Heart left ventricle (tissue), 16 donors: ENCODE data around the gene ALDH9A1. TPM values are rescaled to one million over a fixed set of nuclear protein-coding genes. Genes with fewer than 3 reads are reported as not detected.
"Not testable (repeated sequence)": the region's sequence is repeated elsewhere in the genome, so short reads cannot be mapped to it uniquely, and the experiment has no call there.

Source experiments
- ATAC-seq, 4 donors: fragments of 200-7000 bp; cut with Tn5 transposase; one replicate each; pipeline ENCODE4 v1.9.1; 2020 to 2022; ENCODE audit warnings: moderate library complexity in 4 of 4, mild to moderate bottlenecking in 3 of 4, moderate number of reproducible peaks in 1 of 4
- DNase-seq, 5 donors: peaks; one replicate each; pipeline ENCODE4 v3.0.0-alpha.2; 2020
- H3K27ac ChIP-seq, 12 donors: fragments of 200-600 bp; sonication (generic) in 4 of 12; one replicate each; pipeline versions ENCODE4 v1.5.0 to v1.8.0; 2016 to 2022; ENCODE audit warnings: mild to moderate bottlenecking in 2 of 12
- H3K27me3 ChIP-seq, 9 donors: fragments of 200-600 bp; sonication (generic) in 2 of 9; one replicate each; pipeline versions ENCODE4 v1.5.1 to v1.8.0; 2016 to 2022; ENCODE audit warnings: mild to moderate bottlenecking in 3 of 9
- H3K36me3 ChIP-seq, 9 donors: fragments of 200-600 bp; sonication (generic) in 2 of 9; one replicate each; pipeline versions ENCODE4 v1.5.0 to v1.8.0; 2018 to 2022; ENCODE audit warnings: mild to moderate bottlenecking in 2 of 9
- H3K4me1 ChIP-seq, 12 donors: fragments of 200-600 bp; sonication (generic) in 4 of 12; one replicate each; pipeline versions ENCODE4 v1.5.0 to v1.8.0; 2016 to 2022; ENCODE audit warnings: mild to moderate bottlenecking in 3 of 12
- H3K4me3 ChIP-seq, 12 donors: fragments of 200-600 bp; sonication (generic) in 4 of 12; one replicate each; pipeline versions ENCODE4 v1.5.0 to v1.8.0; 2017 to 2022; ENCODE audit warnings: mild to moderate bottlenecking in 9 of 12, moderate library complexity in 4 of 12
- H3K9me3 ChIP-seq, 12 donors: fragments of 200-600 bp; sonication (generic) in 4 of 12; one replicate each; pipeline versions ENCODE4 v1.5.0 to v1.8.0; 2016 to 2022; ENCODE audit warnings: mild to moderate bottlenecking in 1 of 12
- POLR2A ChIP-seq, 2 donors: fragments of 450-650 bp; IDR thresholded peaks; one replicate each; pipeline ENCODE4 v1.6.1; 2017; ENCODE audit warnings: antibody characterized with exemption in 2 of 2, mild to moderate bottlenecking in 2 of 2, moderate library complexity in 2 of 2
- WGBS, 4 donors: extraction: QIAGEN DNeasy Blood & Tissue Kit in 2 of 4; methylation state at CpG; one replicate each; pipeline versions ENCODE4 v1.1.5 to v1.1.7; 2013 to 2018; 5-methylcytosine and 5-hydroxymethylcytosine counted together
- intact Hi-C, 10 donors: fragments of 100-400 bp; cut with DNase I; formaldehyde crosslinking; loops; one replicate each; pipeline versions ENCODE4 v1.11.1 to v1.14.2; 2022
- polyA plus RNA-seq, 2 donors: library from polyadenylated mRNA; stranded (reverse); fragments of 200-250 nt; gene quantifications; one replicate each; pipeline ENCODE4 v1.2.3, GENCODE V29; 2013
- total RNA-seq, 9 donors: library from RNA; depleted of rRNA in 2 of 9; stranded (reverse); fragments of >200 nt in 2 of 9; fragmentation: NEBNext Ultra II Directional in 3 of 9; extraction: Animal tissue kit (Norgen Biotek cat#: 25700) in 3 of 9; gene quantifications; one replicate each; pipeline versions ENCODE4 v1.1.0 to v1.2.4, GENCODE V29; 2016 to 2023
- TF ChIP-seq, protein P1 (sequence below), 12 donors: fragments of 200-600 bp; sonication (generic) in 4 of 12; IDR thresholded peaks; one replicate each; pipeline versions ENCODE4 v1.5.0 to v1.8.0; 2018 to 2022; ENCODE audit warnings: antibody characterized with exemption in 12 of 12, mild to moderate bottlenecking in 5 of 12
- donor health status: ischemic (EF 13 %, LVEDD 7.1; RV severe dilation, severe dysfunction).
- donor health status: healthy with polysubstance abuse.
- donor health status: DM: no; HTN: yes; CAD: no.
- donor health status: DM: no; HTN: no; CAD: no.
- donor health status: ischemic (EF 25% LVEDD 6.9; RV normal size, moderate dysfunction).
- donor health status: ischemic (EF 25% LVEDD 5.7; RV mildly dilated, moderate dysfunction).
- donor health status: healthy.
- donor health status: DM: yes; HTN: yes; CAD: no.
- donor health status: ischemic (EF 35%, LVEDD 5.7; RV mildly dilated, moderate dysfunction).
- donor health status: nonischemic (EF 11% LVEDD 7.7; RV severe dilation, severe dysfunction).
- donor health status: DM: yes; HTN: yes; CAD: no.
- donor health status: PGD.
- donor health status: ischemic (EF 29% LVEDD 5.4; RV normal size, mild dysfunction).
- donor health status: nonischemic (EF 23%, LVEDD 6.1; RV moderate dilation, normal function).

Gene ALDH9A1
- total and polyA plus RNA-seq, 11 donors = 21.6 to 77.0 (median 65.7) TPM

DNA sequence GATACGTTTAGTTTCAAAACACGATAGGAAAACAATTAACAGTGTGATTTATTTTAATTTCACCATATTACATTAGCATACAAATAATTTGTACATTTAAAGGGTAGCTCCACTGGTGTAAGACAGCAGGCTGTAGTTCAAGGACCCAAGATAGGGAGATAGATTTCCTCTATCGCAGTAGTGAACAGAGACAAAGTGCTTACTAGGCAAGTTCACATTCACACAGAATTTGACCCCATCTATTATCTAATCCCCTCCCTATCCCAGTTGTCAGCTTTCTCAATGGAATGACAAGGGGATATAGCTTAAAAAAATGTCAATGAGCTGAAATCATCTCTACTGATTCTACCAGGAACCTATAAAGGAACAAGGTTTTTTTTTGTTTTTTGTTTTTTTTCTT is 36.2 kb downstream of the ALDH9A1 start:
- no peak for TF ChIP-seq POLR2A (IDR thresholded peaks at IDR 0.05)
- TF ChIP-seq, protein P1, sequence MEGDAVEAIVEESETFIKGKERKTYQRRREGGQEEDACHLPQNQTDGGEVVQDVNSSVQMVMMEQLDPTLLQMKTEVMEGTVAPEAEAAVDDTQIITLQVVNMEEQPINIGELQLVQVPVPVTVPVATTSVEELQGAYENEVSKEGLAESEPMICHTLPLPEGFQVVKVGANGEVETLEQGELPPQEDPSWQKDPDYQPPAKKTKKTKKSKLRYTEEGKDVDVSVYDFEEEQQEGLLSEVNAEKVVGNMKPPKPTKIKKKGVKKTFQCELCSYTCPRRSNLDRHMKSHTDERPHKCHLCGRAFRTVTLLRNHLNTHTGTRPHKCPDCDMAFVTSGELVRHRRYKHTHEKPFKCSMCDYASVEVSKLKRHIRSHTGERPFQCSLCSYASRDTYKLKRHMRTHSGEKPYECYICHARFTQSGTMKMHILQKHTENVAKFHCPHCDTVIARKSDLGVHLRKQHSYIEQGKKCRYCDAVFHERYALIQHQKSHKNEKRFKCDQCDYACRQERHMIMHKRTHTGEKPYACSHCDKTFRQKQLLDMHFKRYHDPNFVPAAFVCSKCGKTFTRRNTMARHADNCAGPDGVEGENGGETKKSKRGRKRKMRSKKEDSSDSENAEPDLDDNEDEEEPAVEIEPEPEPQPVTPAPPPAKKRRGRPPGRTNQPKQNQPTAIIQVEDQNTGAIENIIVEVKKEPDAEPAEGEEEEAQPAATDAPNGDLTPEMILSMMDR (IDR thresholded peaks at IDR 0.05) = no peak
- H3K27me3 ChIP-seq = no peaks in the 10 kb centered on the region
- H3K4me3 ChIP-seq = no peak overlapping the region
- WGBS, 4 donors = 78 to 86% (median 82%) methylated on average over 3 of the region's 3 CpGs
- DNase-seq (no peak), ATAC-seq (no peak)
- intact Hi-C loops = no loop called here
- H3K9me3 ChIP-seq = no peaks in the 10 kb centered on the region
- H3K4me1 ChIP-seq = peaks cover 0 to 13% (median 0%) of the 10 kb centered on the region in 12 donors
- H3K36me3 ChIP-seq = peaks cover 2 to 94% (median 83%) of the 10 kb centered on the region in 9 donors
- H3K27ac ChIP-seq = no peak overlapping the region

DNA sequence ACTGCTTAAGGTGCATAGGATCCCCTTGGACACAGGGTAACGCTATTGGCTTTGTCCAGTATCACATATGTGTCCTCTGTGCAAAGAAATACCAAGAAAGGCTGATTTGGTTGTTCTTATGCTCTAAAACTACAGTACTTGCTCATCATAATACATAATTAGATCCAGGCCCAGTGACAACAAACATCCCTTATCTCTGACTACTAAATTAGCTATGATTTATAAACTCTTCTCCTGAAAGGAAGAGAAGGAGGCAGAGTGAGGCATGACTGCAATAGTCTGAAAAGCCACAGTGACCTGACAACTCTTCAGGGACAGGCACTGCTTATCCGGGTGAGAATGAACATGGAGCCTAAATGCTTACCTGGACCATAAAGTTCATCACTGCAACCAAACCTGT is 36.7 kb downstream of the ALDH9A1 start:
- Histone ChIP-seq H3K27me3 (no peaks in the 10 kb centered on the region), H3K9me3 (no peaks in the 10 kb centered on the region), H3K4me3 (no peak overlapping the region), H3K27ac (no peak overlapping the region), H3K36me3 (peaks cover 2 to 94% (median 83%) of the 10 kb centered on the region in 9 donors), H3K4me1 (peaks cover 0 to 9% (median 0%) of the 10 kb centered on the region in 12 donors)
- ATAC-seq = peak in 2 of 4 donors; percentile 8 to 14
- no peak for DNase-seq
- TF ChIP-seq, protein P1 (IDR thresholded peaks at IDR 0.05) = no peak
- no peak for TF ChIP-seq POLR2A (IDR thresholded peaks at IDR 0.05)
- intact Hi-C loops = no loop called here
- WGBS, 4 donors = 67 to 83% (median 77%) methylated on average over 2 of the region's 2 CpGs

DNA sequence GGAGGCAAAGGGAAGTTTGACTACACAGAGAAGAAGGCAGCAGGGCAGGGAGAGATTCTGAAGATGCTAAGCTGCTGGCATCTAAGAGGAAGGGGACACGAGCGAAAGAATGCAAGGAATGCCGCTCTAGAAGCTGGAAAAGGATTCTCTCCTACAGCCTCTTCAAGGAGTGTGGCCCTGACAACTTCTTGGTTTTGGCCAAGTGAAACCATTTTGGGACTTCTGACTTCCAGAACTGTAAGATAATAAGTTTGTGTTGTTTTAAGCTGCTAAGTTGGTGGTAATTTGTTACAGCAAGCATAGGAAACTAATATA is 38.8 kb downstream of the ALDH9A1 start:
- DNase-seq = no peak
- 43 to 68% (median 57%) methylated on average over 3 of the region's 3 CpGs for WGBS, 4 donors
- Histone ChIP-seq H3K27me3 (no peaks in the 10 kb centered on the region), H3K9me3 (no peaks in the 10 kb centered on the region), H3K27ac (no peak overlapping the region), H3K4me3 (no peak overlapping the region), H3K36me3 (peaks cover 4 to 94% (median 83%) of the 10 kb centered on the region in 9 donors), H3K4me1 (peaks cover 0 to 9% (median 0%) of the 10 kb centered on the region in 12 donors)
- TF ChIP-seq, protein P1 (IDR thresholded peaks at IDR 0.05) = no peak
- no peak for TF ChIP-seq POLR2A (IDR thresholded peaks at IDR 0.05)
- no peak for ATAC-seq
- intact Hi-C loops = no loop called here

DNA sequence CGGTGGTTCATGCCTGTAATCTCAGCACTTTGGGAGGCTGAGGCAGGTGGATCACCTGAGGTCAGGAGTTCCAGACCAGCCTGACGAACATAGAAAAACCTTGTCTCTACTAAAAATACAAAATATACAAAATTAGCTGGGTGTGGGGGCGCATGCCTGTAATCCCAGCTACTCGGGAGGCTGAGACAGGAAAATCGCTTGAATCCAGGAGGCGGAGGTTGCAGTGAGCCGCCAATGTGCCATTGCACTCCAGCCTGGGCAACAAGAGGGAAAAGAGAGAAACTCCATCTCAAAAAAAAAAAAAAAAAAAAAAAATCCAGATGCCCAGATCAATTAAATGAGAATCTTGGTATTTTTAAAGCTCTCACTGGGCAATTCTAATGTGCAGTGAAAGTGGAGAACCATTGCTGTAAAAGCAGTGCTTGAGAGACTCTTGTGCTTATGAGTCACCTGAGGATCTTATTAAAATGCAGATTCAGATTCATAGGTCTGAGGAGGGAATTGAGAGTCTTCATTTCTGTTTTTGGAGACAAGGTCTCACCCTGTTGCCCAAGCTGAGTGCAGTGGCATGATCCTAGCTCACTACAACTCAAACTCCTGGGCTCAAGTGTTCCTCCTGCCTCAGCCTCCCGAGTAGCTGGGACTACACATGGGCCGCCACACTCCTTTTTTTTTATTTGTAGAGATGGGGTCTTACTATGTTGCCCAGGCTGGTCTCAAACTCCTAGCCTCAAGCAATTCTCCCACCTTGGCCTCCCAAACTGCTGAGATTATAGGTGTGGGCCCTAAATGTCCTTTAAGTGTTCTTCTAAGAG is 39.4 kb downstream of the ALDH9A1 start:
- peaks cover 2 to 94% (median 83%) of the 10 kb centered on the region in 9 donors for H3K36me3 ChIP-seq
- DNase-seq, H3K27ac ChIP-seq, intact Hi-C loops, H3K9me3 ChIP-seq, ATAC-seq, H3K4me1 ChIP-seq, H3K27me3 ChIP-seq, H3K4me3 ChIP-seq: not testable (repeated sequence)
- 97 to 98% (median 97%) methylated on average over 9 of the region's 9 CpGs for WGBS, 4 donors
